Umbilical cord (tissue), 2 donors: Measurements from ENCODE around the gene KRIT1. TPM values are rescaled to one million over a fixed set of nuclear protein-coding genes. Genes with fewer than 3 reads are reported as not detected.

ENCODE experiments used
- DNase-seq: peaks from one replicate; pipeline ENCODE4 v3.0.0-alpha.2; 2015; ENCODE audit warnings: low spot score
- total RNA-seq: library from RNA; depleted of rRNA; stranded (reverse); fragments of >200 nt; gene quantifications from one replicate; pipeline ENCODE4 v1.2.3, GENCODE V29; 2014; ENCODE audit warnings: low replicate concordance; ENCODE audit not compliant: insufficient read depth

KRIT1 gene
- total RNA-seq, 1 donor from 2014 or later: 82.3 TPM

DNA sequence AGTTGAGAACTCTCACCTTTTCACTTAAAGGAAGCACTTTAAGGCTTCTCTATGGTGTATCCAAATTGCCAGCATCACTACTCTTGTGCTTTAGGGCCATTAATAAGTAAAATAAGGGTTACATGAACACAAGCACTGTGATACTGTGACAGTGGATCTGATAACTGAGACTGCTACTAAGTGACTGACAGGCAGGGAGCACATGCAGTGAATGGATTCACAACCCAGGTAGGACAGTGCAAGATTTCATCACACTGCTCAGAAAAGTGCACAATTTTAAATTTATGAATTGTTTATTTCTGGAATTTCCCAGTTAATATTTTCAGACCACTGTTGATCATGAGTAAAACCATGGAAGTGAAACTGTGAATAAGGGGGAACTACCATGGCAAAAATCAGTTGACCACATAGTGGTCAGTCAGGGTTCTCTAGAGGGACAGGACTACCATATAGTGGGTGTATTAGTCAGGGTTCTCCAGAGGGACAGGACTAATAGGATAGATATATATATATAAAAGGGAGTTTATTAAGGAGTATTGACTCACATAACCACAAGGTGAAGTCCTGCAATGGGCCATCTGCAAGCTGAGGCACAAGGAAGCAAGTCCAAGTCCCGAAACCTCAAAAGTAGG, 90.5 kb downstream of the KRIT1 start:
- DNase-seq: no peak

- DNase-seq: no peak
Measured at GRCh38 chr7:92150450-92151017, 95.2 kb downstream of the KRIT1 start.

GRCh38 chr7:92149736-92150239, 95.9 kb downstream of the KRIT1 start:
- DNase-seq: no peak

Other genes starting within 250 kb of the KRIT1 start
- 93.4 TPM for gene CYP51A1, start 111.4 kb downstream of the KRIT1 start, total RNA-seq
- gene LRRD1, start 66.8 kb downstream of the KRIT1 start, total RNA-seq: 4.1 TPM
- gene ANKIB1, start 60 bp upstream of the KRIT1 start, total RNA-seq: 57.3 TPM
- 59.7 TPM for gene GATAD1, start 201.6 kb upstream of the KRIT1 start, total RNA-seq
- gene ERVW-1, start 232.0 kb upstream of the KRIT1 start, total RNA-seq: 5.5 TPM